Gastroesophageal sphincter (tissue), 4 donors: ENCODE results near the gene GPATCH2. TPM values are rescaled to one million over a fixed set of nuclear protein-coding genes. Genes with fewer than 3 reads are reported as not detected.
A peak's percentile ranks its signal among the peaks of the same experiment; 100 is the strongest.

ENCODE experiments used
- ATAC-seq: fragments of 150-250 bp; one replicate; pipeline ENCODE4 v1.9.1; 2016; ENCODE audit warnings: mild to moderate bottlenecking, moderate library complexity
- H3K27ac ChIP-seq, 4 donors: fragments of 200-600 bp; sonication (generic) in 3 of 4; 1 replicate in 3 of 4; 2 replicates in 1 of 4; pipeline ENCODE4 v1.5.1; 2016 to 2019
- H3K27me3 ChIP-seq: fragments of 200-600 bp; sonication (generic); one replicate; pipeline ENCODE4 v1.5.1; 2019
- H3K36me3 ChIP-seq, 2 donors: fragments of 200-600 bp; sonication (generic); one replicate each; pipeline ENCODE4 v1.5.1; 2019; ENCODE audit warnings: control low read depth in 1 of 2
- H3K4me1 ChIP-seq, 3 donors: fragments of 200-600 bp; sonication (generic); 1 replicate in 2 of 3; 2 replicates in 1 of 3; pipeline ENCODE4 v1.5.1; 2016 to 2019; ENCODE audit warnings: control low read depth in 2 of 3
- H3K4me3 ChIP-seq, 2 donors: fragments of 200-600 bp; sonication (generic); one replicate each; pipeline ENCODE4 v1.5.1; 2019; ENCODE audit warnings: mild to moderate bottlenecking in 1 of 2, moderate library complexity in 1 of 2
- H3K9me3 ChIP-seq, 3 donors: fragments of 200-600 bp; sonication (generic); one replicate each; pipeline ENCODE4 v1.5.1; 2017 to 2019; ENCODE audit warnings: control low read depth in 2 of 3
- EP300 ChIP-seq: sonication (generic); formaldehyde crosslinking; IDR thresholded peaks from one replicate; pipeline ENCODE4 v1.6.1; 2017; ENCODE audit warnings: antibody characterized with exemption, mild to moderate bottlenecking
- POLR2A ChIP-seq, 2 donors: fragments of 450-650 bp; IDR thresholded peaks; one replicate each; pipeline ENCODE4 v1.6.1; 2017; ENCODE audit warnings: antibody characterized with exemption in 2 of 2, mild to moderate bottlenecking in 2 of 2, moderate library complexity in 1 of 2
- POLR2AphosphoS5 ChIP-seq: sonication (generic); formaldehyde crosslinking; IDR thresholded peaks from one replicate; pipeline ENCODE4 v1.6.1; 2017; ENCODE audit warnings: antibody characterized with exemption
- WGBS, 2 donors: methylation state at CpG; one replicate each; pipeline ENCODE4 v1.1.5; 2018; ENCODE audit warnings: low coverage in 1 of 2; 5-methylcytosine and 5-hydroxymethylcytosine counted together
- total RNA-seq, 4 donors: library from RNA; depleted of rRNA; stranded (reverse); fragments of >200 nt; gene quantifications; one replicate each; pipeline ENCODE4 v1.1.0, GENCODE V29; 2016
- TF ChIP-seq, protein P1 (sequence below), 4 experiments: fragments of 200-600 bp in 2 of 4; fragments of 450-650 bp in 2 of 4; sonication (generic) in 1 of 4; IDR thresholded peaks; one replicate each; pipeline ENCODE4 v1.5.1; 2017 to 2019; ENCODE audit warnings: antibody characterized with exemption in 4 of 4, mild to moderate bottlenecking in 2 of 4, moderate library complexity in 2 of 4

The GPATCH2 gene
- total RNA-seq, 4 donors from 2014 or later: 11.2 to 18.7 (median 14.3) TPM

DNA sequence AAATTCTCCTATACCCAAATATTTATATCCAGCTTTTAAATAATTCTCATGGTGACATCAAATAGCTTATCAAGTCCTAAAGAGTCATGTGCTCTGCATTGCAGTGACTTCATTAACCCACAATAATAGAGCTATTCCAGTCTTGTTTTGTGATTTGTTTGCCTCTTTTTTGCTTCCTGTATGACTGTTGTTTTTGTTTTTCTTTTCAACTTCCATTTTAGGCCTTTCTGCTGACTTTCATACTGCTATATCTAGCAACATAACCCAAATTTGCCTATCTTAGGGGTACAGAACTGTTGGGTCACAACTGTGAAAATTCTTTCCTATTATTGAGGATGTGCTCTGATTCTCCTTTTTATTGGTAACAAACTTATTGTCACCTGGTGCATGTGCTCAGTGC is 30.5 kb upstream of the GPATCH2 start:
- no peaks in the 10 kb centered on the region for H3K36me3 ChIP-seq
- no peak for ATAC-seq

DNA sequence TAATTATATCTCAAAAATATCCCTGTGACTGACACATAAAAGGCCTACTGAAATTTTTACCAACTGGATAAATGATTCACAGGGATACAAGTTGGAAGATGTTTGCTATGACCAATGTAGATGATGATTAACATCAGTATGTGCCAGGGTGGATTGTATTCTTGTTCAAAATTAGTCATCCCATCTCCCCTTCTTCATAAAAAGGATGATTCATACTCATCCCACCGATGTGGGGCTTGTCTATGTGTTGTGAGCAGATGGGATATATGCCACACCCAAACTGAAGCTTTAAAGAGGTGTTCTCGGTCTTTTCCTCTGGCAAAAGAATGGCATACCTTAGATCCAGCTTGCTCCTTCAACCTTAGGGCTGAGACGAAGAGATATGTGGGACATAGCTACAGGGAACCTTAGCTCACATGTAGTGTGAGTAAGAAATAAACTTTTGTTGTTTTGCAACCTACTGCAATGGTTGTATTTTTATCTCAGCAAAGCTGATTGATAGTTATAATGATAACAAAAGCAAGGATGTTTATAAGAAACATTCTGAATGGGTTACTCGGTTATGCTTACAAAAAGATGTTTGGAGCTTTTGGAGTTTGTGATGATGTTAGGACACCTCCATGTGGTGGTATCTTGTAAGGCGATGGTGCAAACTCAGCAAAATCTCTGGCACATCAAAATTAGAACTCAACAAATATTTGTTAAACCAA is 29.6 kb upstream of the GPATCH2 start:
- Histone ChIP-seq H3K4me3 (no peak overlapping the region), H3K36me3 (no peaks in the 10 kb centered on the region), H3K27me3 (no peaks in the 10 kb centered on the region), H3K27ac (no peak overlapping the region), H3K4me1 (peaks cover 0 to 3% (median 0%) of the 10 kb centered on the region in 3 donors), H3K9me3 (no peaks in the 10 kb centered on the region)
- no peak for ATAC-seq
- TF ChIP-seq POLR2AphosphoS5: no peak
- TF ChIP-seq POLR2A (IDR thresholded peaks at IDR 0.05): no peak
- TF ChIP-seq EP300: no peak
- TF ChIP-seq, protein P1, sequence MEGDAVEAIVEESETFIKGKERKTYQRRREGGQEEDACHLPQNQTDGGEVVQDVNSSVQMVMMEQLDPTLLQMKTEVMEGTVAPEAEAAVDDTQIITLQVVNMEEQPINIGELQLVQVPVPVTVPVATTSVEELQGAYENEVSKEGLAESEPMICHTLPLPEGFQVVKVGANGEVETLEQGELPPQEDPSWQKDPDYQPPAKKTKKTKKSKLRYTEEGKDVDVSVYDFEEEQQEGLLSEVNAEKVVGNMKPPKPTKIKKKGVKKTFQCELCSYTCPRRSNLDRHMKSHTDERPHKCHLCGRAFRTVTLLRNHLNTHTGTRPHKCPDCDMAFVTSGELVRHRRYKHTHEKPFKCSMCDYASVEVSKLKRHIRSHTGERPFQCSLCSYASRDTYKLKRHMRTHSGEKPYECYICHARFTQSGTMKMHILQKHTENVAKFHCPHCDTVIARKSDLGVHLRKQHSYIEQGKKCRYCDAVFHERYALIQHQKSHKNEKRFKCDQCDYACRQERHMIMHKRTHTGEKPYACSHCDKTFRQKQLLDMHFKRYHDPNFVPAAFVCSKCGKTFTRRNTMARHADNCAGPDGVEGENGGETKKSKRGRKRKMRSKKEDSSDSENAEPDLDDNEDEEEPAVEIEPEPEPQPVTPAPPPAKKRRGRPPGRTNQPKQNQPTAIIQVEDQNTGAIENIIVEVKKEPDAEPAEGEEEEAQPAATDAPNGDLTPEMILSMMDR (IDR thresholded peaks at IDR 0.05): peak; percentile 9 to 56 (median 48)
- 23 to 31% methylated on average over 4 to 5 of the region's 5 CpGs for WGBS, 2 donors

More for the DNA sequence above, 30.5 kb upstream of the GPATCH2 start:
- no peaks in the 10 kb centered on the region for H3K27me3 ChIP-seq
- H3K4me3 ChIP-seq: no peak overlapping the region
- H3K9me3 ChIP-seq: no peaks in the 10 kb centered on the region
- peaks cover 0 to 3% (median 0%) of the 10 kb centered on the region in 3 donors for H3K4me1 ChIP-seq
- H3K27ac ChIP-seq: no peak overlapping the region
- no peak for TF ChIP-seq POLR2A (IDR thresholded peaks at IDR 0.05)
- TF ChIP-seq POLR2AphosphoS5: no peak
- TF ChIP-seq, protein P1 (IDR thresholded peaks at IDR 0.05): no peak
- TF ChIP-seq EP300: no peak

DNA sequence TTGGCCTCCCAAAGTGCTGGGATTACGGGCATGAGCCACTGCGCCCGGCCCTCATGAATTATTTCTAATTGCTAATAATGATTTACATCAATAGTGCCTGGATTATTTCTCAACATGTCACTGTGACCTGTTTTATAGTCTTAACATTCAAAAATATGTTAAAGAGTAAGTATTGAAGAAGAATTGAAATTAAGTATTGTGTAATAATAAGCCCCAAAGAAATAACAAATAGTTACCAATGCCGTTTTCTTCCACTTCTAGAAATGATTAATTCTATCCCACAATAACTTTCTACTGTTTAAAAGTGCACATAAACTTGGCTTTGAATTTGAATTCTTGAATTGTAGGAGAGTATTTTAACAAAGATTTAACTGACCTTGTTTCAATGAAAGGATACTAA is 19.8 kb upstream of the GPATCH2 start:
- no peak overlapping the region for H3K27ac ChIP-seq
- H3K4me1 ChIP-seq: no peaks in the 10 kb centered on the region
- H3K27me3 ChIP-seq: no peaks in the 10 kb centered on the region
- H3K9me3 ChIP-seq: no peaks in the 10 kb centered on the region
- H3K4me3 ChIP-seq: no peak overlapping the region
- 77 to 88% methylated on average over 3 to 4 of the region's 4 CpGs for WGBS, 2 donors
- ATAC-seq: no peak
- TF ChIP-seq, protein P1 (IDR thresholded peaks at IDR 0.05): no peak
- no peak for TF ChIP-seq POLR2AphosphoS5
- no peak for TF ChIP-seq POLR2A (IDR thresholded peaks at IDR 0.05)
- TF ChIP-seq EP300: no peak
- H3K36me3 ChIP-seq: no peaks in the 10 kb centered on the region

DNA sequence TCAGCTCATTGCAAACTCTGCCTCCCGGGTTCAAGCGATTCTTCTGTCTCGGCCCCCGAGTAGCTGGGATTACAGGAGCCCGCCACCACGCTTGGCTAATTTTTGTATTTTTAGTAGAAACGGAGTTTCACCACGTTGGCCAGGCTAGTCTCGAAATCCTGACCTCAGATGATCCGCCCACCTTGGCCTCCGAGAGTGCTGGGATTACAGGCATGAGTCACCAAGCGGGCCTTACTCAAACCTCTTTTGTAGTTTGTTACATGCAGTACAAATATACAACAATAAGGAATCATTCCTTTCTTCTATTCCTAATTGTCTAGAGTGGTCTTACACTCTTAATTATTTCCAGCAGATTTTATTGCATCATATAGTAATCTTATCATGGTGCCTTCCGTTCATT is 16.9 kb upstream of the GPATCH2 start:
- no peak overlapping the region for H3K27ac ChIP-seq
- no peaks in the 10 kb centered on the region for H3K9me3 ChIP-seq
- TF ChIP-seq, protein P1 (IDR thresholded peaks at IDR 0.05): no peak
- TF ChIP-seq EP300: no peak
- TF ChIP-seq POLR2A (IDR thresholded peaks at IDR 0.05): no peak
- TF ChIP-seq POLR2AphosphoS5: no peak
- no peak overlapping the region for H3K4me3 ChIP-seq
- no peaks in the 10 kb centered on the region for H3K36me3 ChIP-seq
- H3K27me3 ChIP-seq: no peaks in the 10 kb centered on the region
- no peaks in the 10 kb centered on the region for H3K4me1 ChIP-seq
- no peak for ATAC-seq
- 91 to 94% methylated on average over 2 to 13 of the region's 13 CpGs for WGBS, 2 donors

DNA sequence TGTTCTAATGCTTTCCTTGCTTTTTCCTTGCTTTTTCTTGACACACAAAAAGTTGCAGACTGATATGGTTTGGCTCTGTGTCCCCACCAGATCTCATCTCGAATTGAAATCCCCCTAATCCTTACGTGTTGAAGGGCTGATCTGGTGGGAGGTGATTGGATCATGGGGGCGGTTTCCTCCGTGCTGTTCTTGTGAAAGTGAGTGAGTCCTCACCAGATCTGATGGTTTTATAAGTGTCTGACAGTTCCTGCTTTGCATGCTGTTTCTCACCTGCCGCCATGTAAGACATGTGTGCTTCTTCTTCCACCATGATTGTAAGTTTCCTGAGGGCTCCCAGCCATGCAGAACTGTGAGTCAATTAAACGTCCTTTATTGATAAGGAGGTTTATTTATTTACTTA is 11.6 kb upstream of the GPATCH2 start:
- no peak for ATAC-seq
- H3K4me3 ChIP-seq: no peak overlapping the region
- no peak for TF ChIP-seq EP300
- TF ChIP-seq, protein P1 (IDR thresholded peaks at IDR 0.05): no peak
- TF ChIP-seq POLR2A (IDR thresholded peaks at IDR 0.05): no peak
- no peak for TF ChIP-seq POLR2AphosphoS5
- WGBS, 2 donors: 52 to 68% methylated on average over 2 to 6 of the region's 6 CpGs
- H3K27me3 ChIP-seq: no peaks in the 10 kb centered on the region
- no peaks in the 10 kb centered on the region for H3K4me1 ChIP-seq
- no peaks in the 10 kb centered on the region for H3K9me3 ChIP-seq
- H3K36me3 ChIP-seq: no peaks in the 10 kb centered on the region
- no peak overlapping the region for H3K27ac ChIP-seq
